ENCODE results near the gene UTP4. TPM values are rescaled to one million over a fixed set of nuclear protein-coding genes. Genes with fewer than 3 reads are reported as not detected.

UTP4 gene
- total RNA-seq, 2 experiments from 2014 or later: 159 to 160 TPM

DNA sequence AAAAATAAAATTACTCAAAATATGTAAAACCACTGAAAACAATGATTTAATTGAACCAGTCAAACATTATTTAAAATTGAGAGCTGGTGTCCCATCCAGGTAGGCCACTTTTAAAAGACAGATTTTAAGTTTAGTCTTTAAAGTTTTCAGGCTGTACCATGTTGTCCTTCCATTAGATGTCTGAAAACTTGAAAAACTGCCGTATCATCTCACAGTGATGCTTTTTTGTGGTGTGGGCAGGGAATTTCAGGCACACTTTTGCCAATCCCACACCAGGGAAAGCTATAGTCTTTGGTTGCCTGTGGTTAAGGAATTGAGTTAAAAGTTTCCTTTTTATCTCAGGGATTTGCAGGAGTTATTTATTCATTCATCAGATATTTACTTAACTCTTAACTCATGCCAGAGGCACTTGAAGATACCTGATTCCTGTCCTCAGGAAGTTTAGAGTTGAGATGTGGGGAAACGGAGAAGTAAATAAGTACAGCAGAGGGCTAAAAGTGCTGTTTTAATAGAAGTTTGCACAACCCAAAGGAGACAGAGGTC lies 57.7 kb downstream of the UTP4 start:
- CTCF ChIA-PET: interaction anchor here (1.6 to 2.2 kb wide), 2 partner anchors 24 to 40 kb away, joined by 6 to 10 read pairs; no protein-coding TSS in a partner anchor

DNA sequence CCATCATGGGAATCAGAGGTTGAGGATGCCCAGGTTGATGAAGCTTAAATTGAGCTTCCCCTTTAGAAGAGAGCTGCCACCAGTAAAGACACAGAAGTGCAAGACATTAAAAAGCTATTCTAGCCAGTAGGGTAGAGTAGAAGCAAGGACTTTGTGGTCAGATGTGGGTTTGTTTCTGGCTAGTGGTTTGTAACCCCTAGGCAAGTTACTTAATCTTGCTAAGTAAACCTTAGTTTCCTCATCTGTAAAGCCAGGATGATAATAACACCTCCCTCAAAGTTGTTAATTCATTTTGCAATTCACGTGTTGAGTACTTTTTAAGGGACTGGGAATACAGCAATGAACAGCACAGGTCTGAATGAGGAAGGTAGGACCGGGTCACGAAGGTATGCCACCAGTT lies 58.1 kb downstream of the UTP4 start:
- ChIA-PET CTCF (no interaction called here), POLR2A (no interaction called here)

More for the DNA sequence above, 57.7 kb downstream of the UTP4 start:
- POLR2A ChIA-PET: no interaction called here

DNA sequence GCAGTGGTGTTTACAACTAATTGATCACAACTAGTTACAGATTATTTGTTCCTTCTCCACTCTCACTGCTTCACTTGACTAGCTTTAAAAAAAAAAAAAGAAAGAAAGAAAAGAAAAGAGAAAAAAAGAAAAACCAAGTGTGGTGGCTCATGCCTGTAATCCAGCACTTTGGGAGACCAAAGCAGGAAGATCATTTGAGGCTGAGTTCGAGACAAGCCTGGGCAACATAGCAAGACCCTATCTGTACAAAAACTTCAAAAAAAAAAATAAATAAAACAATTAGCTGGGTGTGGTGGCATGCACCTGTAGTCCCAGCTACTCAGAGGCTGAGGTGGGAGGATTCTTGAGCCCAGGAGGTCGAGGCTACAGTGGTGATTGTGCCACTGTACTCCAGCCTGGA lies 58.7 kb downstream of the UTP4 start:
- ChIA-PET CTCF (interaction anchor here (0.6 to 0.7 kb wide), 2 partner anchors 22 to 367 kb away, joined by 3 to 4 read pairs; no protein-coding TSS in a partner anchor), POLR2A (no interaction called here)

DNA sequence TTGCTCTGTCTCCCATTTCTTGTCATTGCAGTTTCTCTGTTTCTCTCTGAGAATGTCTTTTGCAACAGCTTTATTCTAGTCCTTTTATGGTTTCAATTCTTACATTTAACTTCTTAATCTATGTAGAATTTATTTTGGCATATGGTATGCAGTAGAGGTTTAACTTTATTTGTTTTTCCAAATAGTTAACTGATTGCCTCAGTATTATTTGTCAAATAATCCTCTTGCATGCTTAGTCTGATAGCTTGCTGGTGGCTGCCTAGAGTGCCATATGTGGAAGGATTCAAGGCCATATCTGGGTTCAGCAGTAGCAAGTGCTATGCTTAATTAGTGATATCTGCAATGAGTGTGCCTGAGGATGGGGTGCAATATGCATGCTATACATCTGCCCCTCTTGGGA lies 61.4 kb downstream of the UTP4 start:
- POLR2A ChIA-PET: no interaction called here
- CTCF ChIA-PET: interaction anchor here (0.6 kb wide), 1 partner anchor 79 kb away, joined by 4 read pairs; no protein-coding TSS in a partner anchor

DNA sequence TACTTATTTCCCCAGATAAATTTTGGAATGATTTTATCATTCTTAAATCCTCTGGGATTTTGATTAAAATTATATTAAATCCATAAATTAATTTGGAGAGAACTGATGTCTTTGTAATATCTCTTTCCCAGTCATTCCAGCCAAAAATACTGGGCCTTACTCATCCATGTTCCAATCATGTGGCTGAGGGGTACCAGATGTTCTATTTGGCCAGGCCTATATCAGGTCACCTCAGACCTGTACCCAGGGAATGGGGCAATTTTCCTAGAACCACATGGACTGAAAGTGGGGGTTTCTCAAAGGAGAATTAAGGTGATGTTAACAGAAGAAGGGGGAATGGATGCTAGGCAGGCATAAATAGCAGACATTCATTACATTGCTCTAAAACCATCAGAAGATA lies 62.0 kb downstream of the UTP4 start:
- POLR2A ChIA-PET: no interaction called here
- CTCF ChIA-PET: interaction anchor here (1.1 kb wide), 1 partner anchor 57 kb away, joined by 3 read pairs; no protein-coding TSS in a partner anchor

GRCh38 chr16:69195369-69196029 lies 63.0 kb downstream of the UTP4 start:
- ChIA-PET POLR2A (no interaction called here), CTCF (interaction anchor here (1.1 kb wide), 1 partner anchor 56 kb away, joined by 3 read pairs; no protein-coding TSS in a partner anchor)

DNA sequence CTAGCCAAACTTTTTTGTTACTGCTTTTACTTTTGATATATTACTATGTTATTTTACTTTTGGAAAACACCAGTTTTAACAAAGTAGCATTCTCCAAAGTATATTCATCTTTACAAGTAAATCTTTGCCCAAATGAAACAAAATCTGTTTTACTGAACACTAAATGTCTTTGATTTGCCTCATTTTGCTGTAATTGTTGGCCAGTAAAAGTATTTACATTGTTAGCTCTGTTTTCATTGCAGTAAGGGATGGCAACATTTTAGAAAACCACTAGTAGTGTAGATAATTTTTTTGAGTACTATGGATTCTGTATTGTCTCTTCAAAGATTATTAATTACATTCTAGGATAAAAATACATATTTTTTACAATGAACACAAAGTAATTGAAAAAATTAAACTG lies 65.1 kb downstream of the UTP4 start:
- ChIA-PET POLR2A (no interaction called here), CTCF (no interaction called here)

DNA sequence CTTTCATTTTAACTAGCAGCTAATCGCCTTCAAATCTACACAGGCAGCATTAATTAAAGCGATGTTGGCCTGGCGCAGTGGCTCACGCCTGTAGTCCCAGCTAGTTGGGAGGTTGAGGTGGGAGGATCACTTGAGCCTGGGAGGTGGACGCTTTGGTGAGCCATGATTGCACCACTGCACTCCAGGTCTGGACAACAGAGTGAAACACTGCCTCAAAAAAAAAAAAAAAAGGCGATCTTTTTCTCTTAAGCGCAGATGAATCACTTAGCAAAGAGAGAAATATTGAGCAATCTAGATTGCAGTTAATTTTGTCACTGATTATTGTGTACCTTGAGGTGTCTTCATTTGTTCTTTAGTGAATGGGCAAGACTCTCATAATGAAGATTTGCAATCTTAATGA lies 66.9 kb downstream of the UTP4 start:
- CTCF ChIA-PET: interaction anchor here (0.7 to 1.6 kb wide), 3 partner anchors 10 to 670 kb away, joined by 3 read pairs; no protein-coding TSS in a partner anchor
- POLR2A ChIA-PET: no interaction called here

GRCh38 chr16:69201291-69201690 lies 68.8 kb downstream of the UTP4 start:
- POLR2A ChIA-PET: no interaction called here
- CTCF ChIA-PET: interaction anchor here (0.5 kb wide), 1 partner anchor 85 kb away, joined by 4 read pairs; no protein-coding TSS in a partner anchor

DNA sequence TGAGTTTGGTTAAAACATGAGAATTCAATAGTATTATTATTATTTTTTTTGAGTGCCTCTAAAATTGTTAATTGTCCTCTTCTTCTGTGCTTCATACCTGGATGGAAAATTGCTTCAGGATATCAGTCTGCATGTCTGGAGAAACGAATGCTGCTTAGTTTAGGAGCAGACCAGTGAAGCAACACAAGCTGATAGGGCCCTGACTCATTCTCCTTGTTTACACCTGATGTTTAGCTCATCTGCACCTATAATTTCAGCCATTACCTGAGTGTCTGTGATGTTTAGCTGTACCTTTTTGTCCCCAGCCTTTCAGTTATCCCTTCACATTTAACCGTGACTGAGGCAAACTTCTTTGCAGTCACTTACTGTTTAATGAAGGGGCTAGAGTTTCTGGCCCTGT lies 69.3 kb downstream of the UTP4 start:
- ChIA-PET POLR2A (no interaction called here), CTCF (no interaction called here)

- POLR2A ChIA-PET: no interaction called here
- CTCF ChIA-PET: no interaction called here
Measured at GRCh38 chr16:69204172-69204571, 71.7 kb downstream of the UTP4 start.

- CTCF ChIA-PET: interaction anchor here (0.5 kb wide), 1 partner anchor 117 kb away, joined by 6 read pairs; no protein-coding TSS in a partner anchor
- POLR2A ChIA-PET: interaction anchor here (0.6 kb wide), 1 partner anchor 173 kb away, joined by 3 read pairs; no protein-coding TSS in a partner anchor
Measured at GRCh38 chr16:69209735-69210134, 77.3 kb downstream of the UTP4 start.

GRCh38 chr16:69217433-69217832 lies 85.0 kb downstream of the UTP4 start:
- POLR2A ChIA-PET: no interaction called here
- CTCF ChIA-PET: interaction anchor here (0.6 kb wide), 1 partner anchor 413 kb away, joined by 3 read pairs; no protein-coding TSS in a partner anchor

Other genes starting within 250 kb of the UTP4 start
- under 1 TPM; 0.23 to 0.48 TPM for gene HAS3, start 27.0 kb upstream of the UTP4 start, total RNA-seq
- 100 to 1,000 TPM; 135 to 141 TPM for gene CHTF8, start 61 bp upstream of the UTP4 start, total RNA-seq
- gene SNTB2, start 54.5 kb downstream of the UTP4 start, total RNA-seq: 10 to 100 TPM; 19.7 to 20.1 TPM
- gene VPS4A, start 178.7 kb downstream of the UTP4 start, total RNA-seq: 10 to 100 TPM; 32.6 to 32.7 TPM
- 10 to 100 TPM; 31.5 to 32.3 TPM for gene PDF, start 197.9 kb downstream of the UTP4 start, total RNA-seq
- gene COG8, start 206.9 kb downstream of the UTP4 start, total RNA-seq: 10 to 100 TPM; 38.1 to 38.6 TPM
- gene NIP7, start 207.1 kb downstream of the UTP4 start, total RNA-seq: 10 to 100 TPM; 67.8 to 69.2 TPM
- gene TMED6, start 219.1 kb downstream of the UTP4 start, total RNA-seq: 1 to 10 TPM in 1 of 2 experiments, under 1 TPM in 1; 0.73 to 1.4 TPM

Measured in activated CD8-positive, alpha-beta memory T cell treated with anti-CD3 and anti-CD28 coated beads for 36 hours (primary cell).